ENCODE data around the gene GPR37L1.
"Not testable (repeated sequence)": the region's sequence is repeated elsewhere in the genome, so short reads cannot be mapped to it uniquely, and the experiment has no call there.

Gene GPR37L1

GRCh38 chr1:202171292-202172014, 48.7 kb downstream of the GPR37L1 start:
- no peak for DNase-seq (ENCODE audit: low read depth)

- no peak for DNase-seq (ENCODE audit: low read depth)
Observed at GRCh38 chr1:202172015-202172355, 49.3 kb downstream of the GPR37L1 start.

- no peak for DNase-seq (ENCODE audit: low read depth)
Observed at GRCh38 chr1:202173993-202174392, 51.3 kb downstream of the GPR37L1 start.

DNA sequence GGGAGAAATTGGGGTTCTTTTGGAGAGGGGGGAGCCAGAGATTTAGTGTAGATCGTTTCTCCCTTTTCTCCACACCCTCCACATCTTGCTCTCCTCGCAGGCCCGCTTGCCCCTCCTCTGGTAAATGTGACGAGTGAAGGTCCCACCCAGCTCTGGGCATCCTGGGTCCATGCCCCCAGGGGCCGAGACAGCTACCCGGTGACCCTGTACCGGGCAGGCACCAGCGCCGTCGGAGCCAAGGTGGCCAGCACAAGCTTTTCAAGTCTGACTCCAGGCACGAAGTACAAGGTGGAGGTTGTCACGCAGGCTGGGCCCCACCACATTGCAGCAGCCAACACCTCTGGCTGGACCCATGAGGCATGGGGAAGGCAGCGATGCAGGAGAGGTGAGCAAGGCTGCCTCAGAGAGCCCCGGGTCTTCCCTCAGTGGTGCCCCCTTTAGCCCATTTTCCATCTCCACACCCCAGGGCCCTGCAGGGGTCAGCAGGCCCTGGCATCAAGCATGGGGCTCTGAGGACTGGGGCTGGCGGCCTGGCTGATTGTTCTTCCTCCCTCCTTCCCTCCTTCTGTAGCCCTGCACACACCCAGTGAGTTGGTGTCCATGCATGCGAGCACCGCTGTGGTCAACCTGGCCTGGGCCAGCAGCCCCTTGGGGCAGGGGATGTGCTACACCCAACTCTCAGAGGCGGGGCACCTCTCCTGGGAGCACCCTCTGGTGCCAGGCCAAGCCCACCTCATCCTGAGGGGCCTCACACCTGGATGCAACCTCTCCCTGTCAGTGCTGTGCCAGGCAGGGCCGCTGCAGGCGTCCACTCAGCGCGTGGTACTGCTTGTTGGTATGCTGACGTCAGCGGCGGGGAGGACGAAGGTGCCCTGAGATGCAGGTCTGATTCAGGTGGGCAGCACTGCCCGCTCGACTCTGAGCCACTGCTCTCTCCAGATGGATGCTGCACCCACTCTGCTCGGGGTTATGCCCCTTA, 54.5 kb downstream of the GPR37L1 start:
- DNase-seq (ENCODE audit: low read depth) = no peak

- no peak for DNase-seq (ENCODE audit: low read depth)
Observed at GRCh38 chr1:202179828-202180750, 57.4 kb downstream of the GPR37L1 start.

DNA sequence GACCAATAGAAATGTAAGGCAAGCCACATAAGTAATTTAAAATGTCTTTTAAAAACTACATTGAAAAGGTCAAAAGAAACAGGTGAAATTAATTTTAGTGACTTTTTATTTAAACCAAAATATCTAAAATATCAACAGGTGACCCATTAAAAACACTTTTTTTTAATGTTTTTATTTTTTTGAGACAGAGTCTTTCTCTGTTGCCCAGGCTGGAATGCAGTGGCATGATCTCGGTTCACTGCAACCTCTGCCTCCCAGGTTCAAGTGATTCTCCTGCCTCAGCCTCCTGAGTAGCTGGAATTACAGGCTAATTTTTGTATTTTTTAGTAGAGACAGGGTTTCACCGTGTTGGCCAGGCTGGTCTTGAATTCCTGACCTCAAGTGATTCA, 58.0 kb downstream of the GPR37L1 start:
- DNase-seq (ENCODE audit: low read depth) = not testable (repeated sequence)

- no peak for DNase-seq (ENCODE audit: low read depth)
Observed at GRCh38 chr1:202181586-202181985, 58.9 kb downstream of the GPR37L1 start.

GRCh38 chr1:202182040-202182877, 59.5 kb downstream of the GPR37L1 start:
- DNase-seq (ENCODE audit: low read depth) = no peak

Measured in CMK (cell line).